ENCODE results near the gene MAP2. TPM values are rescaled to one million over a fixed set of nuclear protein-coding genes. Genes with fewer than 3 reads are reported as not detected.

The MAP2 gene
- total and polyA plus RNA-seq, 12 donors: 3.5 to 15.5 (median 5.5) TPM

- Histone ChIP-seq H3K4me3 (no peak overlapping the region), H3K27me3 (no peaks in the 10 kb centered on the region), H3K9me3 (peaks cover 0 to 11% (median 0%) of the 10 kb centered on the region in 11 donors), H3K27ac (no peak overlapping the region), H3K36me3 (no peaks in the 10 kb centered on the region), H3K4me1 (no peaks in the 10 kb centered on the region)
- ATAC-seq (no peak), DNase-seq (no peak)
- 25 to 36% methylated on average over 6 of the region's 6 CpGs for WGBS, 2 donors
- TF ChIP-seq CTCF (IDR thresholded peaks at IDR 0.05): no peak
- intact Hi-C loops (cut with DNase I): no loop called here
Measured at GRCh38 chr2:209614690-209615369, 191.0 kb downstream of the MAP2 start.

GRCh38 chr2:209619782-209620181 lies 195.9 kb downstream of the MAP2 start:
- Histone ChIP-seq H3K27me3 (no peaks in the 10 kb centered on the region), H3K4me3 (no peak overlapping the region), H3K27ac (no peak overlapping the region), H3K36me3 (no peaks in the 10 kb centered on the region), H3K4me1 (no peaks in the 10 kb centered on the region), H3K9me3 (peaks cover 0 to 11% (median 0%) of the 10 kb centered on the region in 11 donors)
- no peak for TF ChIP-seq CTCF (IDR thresholded peaks at IDR 0.05)
- no peak for ATAC-seq
- DNase-seq: no peak
- intact Hi-C loops (cut with DNase I): no loop called here

- ATAC-seq (no peak), DNase-seq (no peak)
- no peak overlapping the region for H3K27ac ChIP-seq
- WGBS, 2 donors: 91 to 92% methylated on average over 4 of the region's 4 CpGs
- TF ChIP-seq CTCF (IDR thresholded peaks at IDR 0.05): no peak
- no peaks in the 10 kb centered on the region for H3K27me3 ChIP-seq
- peaks cover 0 to 3% (median 0%) of the 10 kb centered on the region in 9 donors for H3K36me3 ChIP-seq
- no peaks in the 10 kb centered on the region for H3K9me3 ChIP-seq
- H3K4me1 ChIP-seq: no peaks in the 10 kb centered on the region
- H3K4me3 ChIP-seq: no peak overlapping the region
- intact Hi-C loops (cut with DNase I): no loop called here
Measured at GRCh38 chr2:209624192-209624938, 200.5 kb downstream of the MAP2 start.

GRCh38 chr2:209629597-209629996 lies 205.8 kb downstream of the MAP2 start:
- no peak for ATAC-seq
- peaks cover 0 to 3% (median 0%) of the 10 kb centered on the region in 9 donors for H3K36me3 ChIP-seq
- no peak for TF ChIP-seq CTCF (IDR thresholded peaks at IDR 0.05)
- no peak for DNase-seq
- H3K27me3 ChIP-seq: no peaks in the 10 kb centered on the region
- no peak overlapping the region for H3K27ac ChIP-seq
- H3K4me1 ChIP-seq: no peaks in the 10 kb centered on the region
- H3K9me3 ChIP-seq: peaks cover 0 to 2% (median 0%) of the 10 kb centered on the region in 11 donors
- no peak overlapping the region for H3K4me3 ChIP-seq
- intact Hi-C loops (cut with DNase I): no loop called here
